Adrenal gland (tissue), 12 donors: ENCODE data around the gene OXGR1. TPM values are rescaled to one million over a fixed set of nuclear protein-coding genes. Genes with fewer than 3 reads are reported as not detected.
"Not testable (repeated sequence)": the region's sequence is repeated elsewhere in the genome, so short reads cannot be mapped to it uniquely, and the experiment has no call there.

ENCODE experiments used
- DNase-seq, 7 donors: peaks; one replicate each; pipeline ENCODE4 v3.0.0-alpha.2; 2019 to 2020
- H3K27ac ChIP-seq, 5 donors: fragments of 200-600 bp; sonication (generic) in 4 of 5; 1 replicate in 3 of 5; 2 replicates in 2 of 5; pipeline versions ENCODE4 v1.5.1 to v1.8.0; 2016 to 2020; ENCODE audit warnings: mild to moderate bottlenecking in 1 of 5
- H3K27me3 ChIP-seq: fragments of 200-600 bp; 2 replicates; pipeline ENCODE4 v1.8.0; 2021
- H3K36me3 ChIP-seq, 2 donors: fragments of 200-600 bp; replicated peaks in 1 of 2; 1 replicate in 1 of 2; 2 replicates in 1 of 2; pipeline versions ENCODE4 v1.5.1 to v1.8.0; 2018 to 2022
- H3K4me1 ChIP-seq, 2 donors: fragments of 200-600 bp; replicated peaks in 1 of 2; 1 replicate in 1 of 2; 2 replicates in 1 of 2; pipeline versions ENCODE4 v1.5.1 to v1.8.0; 2018 to 2021
- H3K4me3 ChIP-seq, 4 donors: fragments of 200-600 bp; sonication (generic) in 3 of 4; one replicate each; pipeline ENCODE4 v1.5.1; 2016 to 2018
- H3K9me3 ChIP-seq, 3 donors: fragments of 200-600 bp; sonication (generic) in 1 of 3; replicated peaks in 1 of 3; 1 replicate in 2 of 3; 2 replicates in 1 of 3; pipeline versions ENCODE4 v1.5.1 to v1.8.0; 2016 to 2021
- CTCF ChIP-seq, 6 experiments: fragments of 450-650 bp in 4 of 6; fragments of 200-600 bp in 2 of 6; sonication (generic) in 1 of 6; IDR thresholded peaks; 1 replicate in 5 of 6; 2 replicates in 1 of 6; pipeline versions ENCODE4 v1.5.1 to v1.8.0; 2016 to 2021; ENCODE audit warnings: antibody characterized with exemption in 6 of 6, mild to moderate bottlenecking in 2 of 6, moderate library complexity in 1 of 6
- POLR2A ChIP-seq, 2 donors: fragments of 450-650 bp; IDR thresholded peaks; one replicate each; pipeline ENCODE4 v1.6.1; 2017; ENCODE audit warnings: antibody characterized with exemption in 2 of 2, mild to moderate bottlenecking in 2 of 2, moderate library complexity in 1 of 2
- WGBS, 4 donors: extraction: QIAGEN DNeasy Blood & Tissue Kit in 2 of 4; methylation state at CpG; one replicate each; pipeline versions ENCODE4 v1.1.5 to v1.1.7; 2013 to 2017; 5-methylcytosine and 5-hydroxymethylcytosine counted together
- intact Hi-C, 2 donors: fragments of 100-400 bp; cut with DNase I; formaldehyde crosslinking; loops; one replicate each; pipeline versions ENCODE4 v1.14.1 to v1.15.0; 2022 to 2023
- polyA plus RNA-seq, 3 donors: library from polyadenylated mRNA; stranded (reverse); fragments of 200-250 nt in 2 of 3; fragments of 350-450 nt in 1 of 3; fragmentation: Illumina TruSeq in 1 of 3; extraction: RNeasy Lipid Tissue Mini Kit (QIAGEN cat#74804) in 1 of 3; gene quantifications; one replicate each; pipeline ENCODE4 v1.2.3, GENCODE V29; 2013 to 2014
- total RNA-seq, 9 donors: library from RNA; depleted of rRNA in 4 of 9; stranded (reverse); fragments of >200 nt in 4 of 9; fragments of 120-200 nt in 1 of 9; fragmentation: NEBNext Ultra II Directional in 1 of 9; extraction: Animal tissue kit (Norgen Biotek cat#: 25700) in 1 of 9; gene quantifications; one replicate each; pipeline versions ENCODE4 v1.1.0 to v1.2.4, GENCODE V29; 2013 to 2023
- donor health status: healthy with polysubstance abuse.
- donor health status: Bipolar disorder and iron deficiency.
- donor health status: DM: yes; HTN: yes; CAD: no.
- donor health status: DM: no; HTN: no; CAD: no.
- donor health status: DM: no; HTN: no; CAD: no.
- donor health status: DM: yes; HTN: yes; CAD: no.

OXGR1 gene
- total and polyA plus RNA-seq, 12 donors, result 0.11 to 0.13 TPM; not detected in 10

- no peak for TF ChIP-seq POLR2A (IDR thresholded peaks at IDR 0.05)
- no peak for TF ChIP-seq CTCF (IDR thresholded peaks at IDR 0.05)
- H3K36me3 ChIP-seq, result no peaks in the 10 kb centered on the region
- H3K4me3 ChIP-seq, result no peak overlapping the region
- H3K9me3 ChIP-seq, result peaks cover 0 to 7% (median 4%) of the 10 kb centered on the region in 3 donors
- peaks cover 12 to 18% of the 10 kb centered on the region in 2 donors for H3K4me1 ChIP-seq
- peak in 1 of 7 donors; percentile 8 for DNase-seq
- no peaks in the 10 kb centered on the region for H3K27me3 ChIP-seq
- WGBS, 4 donors, result 51 to 65% (median 55%) methylated on average over 2 of the region's 2 CpGs
- peak overlapping the region in 1 of 5 donors; percentile 42 for H3K27ac ChIP-seq
- intact Hi-C loops, result no loop called here
Observed at GRCh38 chr13:96982672-96983071, 11.6 kb downstream of the OXGR1 start.

GRCh38 chr13:96979861-96980260, 14.4 kb downstream of the OXGR1 start:
- H3K27me3 ChIP-seq, H3K27ac ChIP-seq, DNase-seq, H3K36me3 ChIP-seq, H3K9me3 ChIP-seq, H3K4me3 ChIP-seq, intact Hi-C loops: not testable (repeated sequence)
- WGBS, 4 donors, result 86 to 100% (median 93%) methylated on average over 1 of the region's 1 CpG
- peaks cover 12 to 18% of the 10 kb centered on the region in 2 donors for H3K4me1 ChIP-seq

GRCh38 chr13:96968027-96968426, 26.2 kb downstream of the OXGR1 start:
- Histone ChIP-seq H3K27me3 (no peaks in the 10 kb centered on the region), H3K4me1 (no peaks in the 10 kb centered on the region), H3K27ac (no peak overlapping the region), H3K36me3 (no peaks in the 10 kb centered on the region), H3K9me3 (peaks cover 0 to 15% (median 0%) of the 10 kb centered on the region in 3 donors), H3K4me3 (no peak overlapping the region)
- WGBS, 4 donors, result 69 to 82% (median 73%) methylated on average over 2 of the region's 2 CpGs
- DNase-seq, result no peak
- intact Hi-C loops, result no loop called here
- TF ChIP-seq CTCF (IDR thresholded peaks at IDR 0.05) (no peak), POLR2A (IDR thresholded peaks at IDR 0.05) (no peak)

- Histone ChIP-seq H3K4me3 (no peak overlapping the region), H3K9me3 (peaks cover 0 to 15% (median 0%) of the 10 kb centered on the region in 3 donors), H3K27ac (no peak overlapping the region), H3K36me3 (no peaks in the 10 kb centered on the region), H3K4me1 (no peaks in the 10 kb centered on the region), H3K27me3 (no peaks in the 10 kb centered on the region)
- intact Hi-C loops, result no loop called here
- no peak for TF ChIP-seq POLR2A (IDR thresholded peaks at IDR 0.05)
- TF ChIP-seq CTCF (IDR thresholded peaks at IDR 0.05), result peak in 1 of 6 experiments; percentile 7
- WGBS, 4 donors, result 77 to 84% (median 82%) methylated on average over 12 of the region's 12 CpGs
- DNase-seq, result no peak
Observed at GRCh38 chr13:96967248-96967745, 27.0 kb downstream of the OXGR1 start.

GRCh38 chr13:96966415-96967102, 27.7 kb downstream of the OXGR1 start:
- Histone ChIP-seq H3K9me3 (peaks cover 0 to 15% (median 0%) of the 10 kb centered on the region in 3 donors), H3K4me3 (no peak overlapping the region), H3K36me3 (no peaks in the 10 kb centered on the region), H3K27me3 (no peaks in the 10 kb centered on the region), H3K4me1 (no peaks in the 10 kb centered on the region), H3K27ac (no peak overlapping the region)
- no peak for DNase-seq
- no peak for TF ChIP-seq CTCF (IDR thresholded peaks at IDR 0.05)
- TF ChIP-seq POLR2A (IDR thresholded peaks at IDR 0.05), result no peak
- intact Hi-C loops, result no loop called here
- WGBS, 4 donors, result 88 to 95% (median 93%) methylated on average over 12 of the region's 12 CpGs
